ENCODE results near the gene CCSER1. TPM values are rescaled to one million over a fixed set of nuclear protein-coding genes. Genes with fewer than 3 reads are reported as not detected.
A peak's percentile ranks its signal among the peaks of the same experiment; 100 is the strongest.

CCSER1 gene
- total RNA-seq, 1 donor from 2014 or later: 13.8 TPM

DNA sequence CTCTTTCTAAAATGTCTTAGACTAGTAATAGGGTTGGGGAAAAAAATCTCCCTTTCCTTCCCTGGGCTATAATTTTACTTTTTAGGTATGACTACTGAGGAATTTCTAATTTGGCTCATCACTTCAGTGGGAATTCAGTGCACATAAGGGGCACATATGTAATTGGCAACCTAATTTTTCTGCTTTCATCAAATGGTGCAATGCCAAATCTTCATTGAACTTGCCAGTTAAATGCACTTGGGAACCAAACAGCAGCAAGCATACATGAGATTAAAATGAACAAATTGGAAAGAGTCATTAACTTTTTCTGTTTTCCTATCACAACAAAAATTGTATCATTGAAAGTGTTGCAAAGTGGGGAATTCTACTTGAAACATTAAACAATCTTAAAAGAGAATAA lies 2.9 kb upstream of the CCSER1 start:
- intact Hi-C loops (cut with DNase I): loop anchor here (5.0 kb wide), 1 partner anchor 163 kb away; no protein-coding TSS in a partner anchor
- DNase-seq: no peak
- ATAC-seq (ENCODE audit: poor library complexity): no peak

DNA sequence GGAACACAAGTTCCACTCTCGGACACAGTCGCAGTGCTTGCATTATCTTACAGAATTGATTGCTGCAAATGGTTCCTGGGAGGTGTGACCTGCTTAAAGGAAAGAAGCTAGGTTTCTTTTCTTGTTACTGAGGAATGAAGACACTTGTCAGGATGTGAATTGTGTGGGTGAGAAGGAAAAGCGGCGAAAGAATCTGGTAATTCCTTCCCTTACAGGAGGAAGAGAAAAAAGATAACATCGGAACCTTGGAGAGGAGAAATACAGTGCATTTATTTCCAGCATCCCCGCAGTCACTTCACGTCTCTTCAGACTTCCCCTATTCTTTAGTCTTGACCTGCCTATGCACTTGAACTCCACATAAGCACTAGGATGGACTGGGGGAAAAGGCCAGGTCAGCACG lies 389 bp upstream of the CCSER1 start:
- intact Hi-C loops (cut with DNase I): no loop called here
- no peak for DNase-seq
- no peak for ATAC-seq (ENCODE audit: poor library complexity)

DNA sequence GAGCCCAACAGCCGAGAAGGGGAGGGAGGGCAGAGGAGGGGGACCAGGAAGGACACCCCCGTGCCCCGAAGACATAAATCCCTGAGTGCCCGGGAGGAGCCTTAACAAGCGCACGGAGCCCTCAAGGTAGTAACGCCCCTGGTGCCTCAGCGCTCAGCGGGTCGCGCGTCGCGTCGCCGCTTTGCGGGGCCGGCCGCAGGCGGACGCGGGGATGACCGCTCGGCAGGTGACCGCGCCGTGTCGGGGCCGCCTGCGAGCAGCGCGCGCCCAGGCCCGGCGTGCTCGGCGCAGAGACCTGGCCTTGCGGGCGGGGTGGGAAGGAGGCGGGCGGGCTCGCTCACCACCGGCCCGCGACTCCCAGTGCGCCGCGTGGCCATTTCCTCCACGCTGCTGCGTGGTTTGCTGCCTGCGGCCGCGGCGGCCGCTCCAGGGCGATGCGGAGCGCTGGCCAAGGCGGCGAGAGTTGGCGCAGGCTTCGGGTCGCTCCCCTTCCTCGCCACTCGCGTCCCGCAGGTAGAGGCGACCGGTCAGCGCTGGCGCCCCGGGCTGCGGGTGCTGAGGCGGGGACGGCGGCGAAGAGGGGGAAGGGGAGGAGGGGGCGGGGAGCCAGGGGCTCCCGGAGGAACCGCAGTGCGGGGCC lies 632 bp downstream of the CCSER1 start:
- DNase-seq (no peak), ATAC-seq (ENCODE audit: poor library complexity) (peak; percentile 79)
- intact Hi-C loops (cut with DNase I): no loop called here

DNA sequence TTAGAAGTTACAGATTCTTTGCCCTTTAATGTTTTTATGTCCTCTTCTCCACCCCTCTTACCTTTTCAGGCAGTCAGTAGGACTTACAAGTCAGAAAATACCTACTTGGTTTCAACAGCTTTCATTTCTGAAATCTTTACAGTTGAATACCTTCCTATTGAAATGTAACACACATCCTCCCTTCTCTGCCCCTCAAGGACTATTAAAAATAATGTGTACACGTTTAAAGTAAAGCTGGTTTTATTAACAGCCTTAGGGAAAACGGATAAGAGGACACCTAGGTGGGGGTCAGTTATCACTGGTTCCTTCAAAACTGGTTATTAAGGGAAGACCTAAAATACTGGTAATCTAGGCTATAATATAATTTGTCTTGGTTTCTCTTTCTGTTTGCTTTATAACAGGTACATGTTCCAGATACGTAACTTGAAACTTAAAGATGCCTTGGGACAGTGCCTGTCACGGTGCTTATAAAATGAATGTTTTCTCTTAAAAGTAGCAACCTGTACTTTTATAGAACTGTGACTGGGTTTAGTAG lies 1.8 kb downstream of the CCSER1 start:
- intact Hi-C loops (cut with DNase I): no loop called here
- ATAC-seq (ENCODE audit: poor library complexity) (no peak), DNase-seq (no peak)

DNA sequence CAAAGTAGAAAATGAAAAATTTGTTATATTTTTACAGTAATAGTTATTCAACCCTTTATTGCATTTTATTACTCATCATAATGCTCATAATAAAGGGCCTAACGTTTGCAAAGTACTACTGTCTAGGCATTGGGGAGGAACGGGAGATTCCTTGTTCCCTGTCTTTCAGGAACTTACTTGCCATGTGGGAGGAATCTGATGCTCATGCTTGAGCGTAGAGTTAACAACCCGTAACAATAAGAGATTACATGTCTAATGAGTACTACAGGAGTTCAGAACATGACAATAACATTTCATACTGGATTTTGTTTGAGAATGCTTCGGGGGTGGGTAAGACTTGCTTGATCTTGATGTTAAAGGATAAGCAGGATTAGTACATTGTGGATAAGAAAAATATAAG lies 2.9 kb downstream of the CCSER1 start:
- no peak for DNase-seq
- intact Hi-C loops (cut with DNase I): no loop called here
- no peak for ATAC-seq (ENCODE audit: poor library complexity)

DNA sequence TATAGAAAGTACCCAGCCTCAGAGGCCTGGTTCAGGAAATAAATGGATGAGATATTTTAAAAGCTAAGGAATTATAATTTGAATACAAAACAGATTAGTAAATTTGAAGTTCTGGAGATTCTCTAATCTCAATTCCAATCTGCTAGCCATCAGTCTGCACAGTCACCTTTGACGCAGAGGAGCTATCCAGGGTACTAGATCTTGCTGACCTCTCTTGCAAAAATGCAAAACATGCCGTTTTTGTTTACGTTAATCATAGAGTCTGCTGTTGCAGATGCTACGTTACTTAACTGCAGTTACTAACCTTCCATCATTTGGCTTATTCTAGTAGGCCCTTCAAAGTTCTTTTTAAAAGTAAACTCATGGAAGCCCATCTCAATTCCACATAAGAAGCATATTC lies 10.4 kb downstream of the CCSER1 start:
- intact Hi-C loops (cut with DNase I): no loop called here
- ATAC-seq (ENCODE audit: poor library complexity): no peak
- no peak for DNase-seq

DNA sequence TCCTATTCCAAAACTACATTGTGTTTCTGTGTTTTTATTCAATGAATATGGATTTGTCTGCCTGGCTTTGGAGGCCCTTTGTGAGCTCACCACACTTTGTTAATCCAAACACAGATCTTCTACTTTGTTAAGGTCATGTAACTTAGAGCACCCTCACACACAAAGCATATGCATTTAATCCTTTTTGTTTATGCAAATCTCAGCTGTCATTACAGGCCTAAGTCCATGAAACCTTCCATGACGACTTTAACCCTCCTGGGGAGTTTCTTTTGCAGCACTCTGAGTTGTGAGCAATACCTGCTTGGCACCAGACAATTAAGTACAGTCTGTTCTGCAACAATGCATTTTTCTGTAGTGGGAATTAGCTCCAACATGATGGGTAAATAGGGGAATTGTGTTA lies 14.9 kb downstream of the CCSER1 start:
- ATAC-seq (ENCODE audit: poor library complexity) (no peak), DNase-seq (no peak)
- intact Hi-C loops (cut with DNase I): no loop called here

DNA sequence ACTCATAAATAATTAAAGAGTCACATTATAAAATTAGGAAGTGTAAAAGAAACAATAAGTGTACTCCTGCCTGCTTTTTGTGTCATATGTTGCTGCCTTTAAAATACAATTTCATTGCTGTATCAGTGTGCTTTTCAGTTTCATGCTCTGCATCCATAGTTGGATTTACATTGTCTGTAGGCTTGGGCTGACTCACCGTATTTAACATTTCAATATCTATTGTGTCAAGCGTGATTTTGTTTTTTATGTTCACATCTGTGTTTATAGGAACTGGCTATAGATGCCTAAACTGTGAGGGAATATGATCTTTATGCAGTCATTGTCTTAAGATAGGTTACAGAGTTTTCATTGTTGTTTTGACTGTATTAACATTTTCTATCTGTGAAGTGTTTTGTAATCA lies 18.1 kb downstream of the CCSER1 start:
- ATAC-seq (ENCODE audit: poor library complexity): no peak

DNA sequence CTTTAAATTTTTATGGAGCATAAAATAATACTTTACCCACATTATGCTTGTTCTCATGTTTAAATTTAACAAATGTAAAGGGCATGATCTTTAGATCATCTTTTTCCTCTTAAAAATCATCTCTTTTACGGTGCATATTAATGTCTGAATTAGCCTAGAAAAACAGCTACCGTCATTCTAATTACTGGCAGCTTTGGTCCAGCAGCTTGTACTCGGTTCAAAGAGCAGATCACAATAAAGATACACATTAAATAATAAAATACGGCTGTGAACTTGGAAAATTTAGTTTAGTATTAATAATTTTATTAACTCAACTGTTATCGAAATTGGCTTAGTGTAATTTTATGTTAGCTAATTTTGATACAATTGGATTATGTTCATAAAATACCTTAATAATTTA lies 19.1 kb downstream of the CCSER1 start:
- intact Hi-C loops (cut with DNase I): no loop called here

More for the DNA sequence above, 18.1 kb downstream of the CCSER1 start:
- intact Hi-C loops (cut with DNase I): no loop called here
- DNase-seq: no peak

DNA sequence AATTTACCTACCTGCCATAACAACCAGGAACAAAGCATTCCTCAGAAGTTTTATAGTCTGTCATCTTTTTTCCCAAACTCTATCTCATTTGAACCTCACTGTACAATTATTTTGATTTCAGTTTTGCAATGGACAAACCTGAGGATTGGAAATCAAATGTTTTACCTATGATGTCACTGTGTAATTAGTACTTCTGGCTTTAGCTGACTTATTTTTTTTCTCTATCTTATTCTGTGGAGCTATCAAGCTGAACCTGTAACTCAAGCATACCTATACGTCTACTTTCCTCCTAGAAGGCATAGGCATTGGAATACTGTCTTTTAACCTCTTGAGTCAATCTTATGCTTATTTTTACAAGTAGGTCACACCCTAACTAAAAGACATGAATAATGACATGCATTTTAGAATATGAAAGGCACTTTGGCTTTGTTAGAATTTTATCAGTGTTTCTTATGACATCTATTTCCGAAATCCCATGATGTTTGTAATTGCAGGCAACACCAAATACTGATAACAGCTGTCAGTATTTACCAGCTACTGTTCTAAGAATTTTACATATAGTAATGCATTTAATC lies 21.5 kb downstream of the CCSER1 start:
- intact Hi-C loops (cut with DNase I): no loop called here
- DNase-seq (no peak), ATAC-seq (ENCODE audit: poor library complexity) (no peak)

More for the DNA sequence above, 19.1 kb downstream of the CCSER1 start:
- no peak for DNase-seq
- ATAC-seq (ENCODE audit: poor library complexity): no peak

DNA sequence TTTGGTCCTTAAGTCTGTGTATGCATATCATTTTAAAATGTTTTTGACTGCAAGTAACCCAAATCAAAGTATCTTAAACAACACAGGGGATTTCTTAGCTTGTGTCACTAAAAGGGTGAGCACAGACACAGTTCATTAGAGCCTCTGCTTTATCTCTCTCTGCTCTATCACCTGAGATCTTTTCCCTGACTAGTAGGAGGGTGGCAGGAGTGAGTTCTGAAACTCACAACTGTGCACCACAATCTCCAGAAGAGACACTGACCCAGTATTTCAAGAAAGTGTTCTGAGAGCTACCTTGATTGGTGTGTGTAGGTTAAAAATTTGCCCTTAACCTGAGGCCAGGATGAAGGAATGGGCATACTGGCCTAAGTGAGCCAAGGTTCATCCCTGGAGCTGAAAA lies 24.8 kb downstream of the CCSER1 start:
- intact Hi-C loops (cut with DNase I): no loop called here
- no peak for DNase-seq
- ATAC-seq (ENCODE audit: poor library complexity): no peak

DNA sequence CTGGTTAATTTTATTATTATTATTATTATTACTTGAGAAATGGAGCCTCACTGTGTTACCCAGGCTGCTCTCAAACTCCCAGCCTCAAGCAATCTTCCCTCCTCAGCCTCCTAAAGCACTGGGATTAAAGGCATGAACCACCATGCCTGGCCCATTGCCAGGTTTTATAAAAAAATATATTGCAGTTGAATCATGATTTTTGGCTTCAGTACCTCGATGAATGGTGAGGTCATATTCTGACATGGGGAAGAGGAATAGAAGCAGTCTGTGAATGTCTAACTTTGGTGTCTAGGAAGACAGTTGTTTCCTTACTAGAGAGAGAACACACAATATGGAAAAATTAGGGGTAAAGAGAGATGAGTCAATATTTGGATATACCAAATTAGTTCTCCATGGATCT lies 32.0 kb downstream of the CCSER1 start:
- ATAC-seq (ENCODE audit: poor library complexity): no peak
- intact Hi-C loops (cut with DNase I): no loop called here
- DNase-seq: no peak

DNA sequence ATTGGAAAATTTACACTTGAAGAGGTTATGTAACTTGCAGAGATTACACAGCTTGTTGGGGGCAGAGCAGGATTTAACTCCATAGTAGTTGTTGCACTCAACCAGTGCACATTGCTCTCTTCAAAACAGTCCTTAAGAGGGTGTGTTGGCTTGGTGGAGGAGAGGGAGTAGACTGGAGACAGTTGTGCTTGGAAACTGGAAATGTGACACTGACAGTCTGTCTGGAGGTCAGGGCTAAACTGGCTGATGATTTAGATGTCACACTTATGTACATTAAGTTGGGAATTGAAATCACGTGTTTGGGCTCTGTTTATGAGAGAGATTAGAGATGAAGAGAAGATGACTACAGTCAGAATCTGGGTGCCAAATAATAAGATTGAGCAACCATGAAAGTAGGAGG lies 32.9 kb downstream of the CCSER1 start:
- intact Hi-C loops (cut with DNase I): no loop called here
- ATAC-seq (ENCODE audit: poor library complexity) (no peak), DNase-seq (no peak)

DNA sequence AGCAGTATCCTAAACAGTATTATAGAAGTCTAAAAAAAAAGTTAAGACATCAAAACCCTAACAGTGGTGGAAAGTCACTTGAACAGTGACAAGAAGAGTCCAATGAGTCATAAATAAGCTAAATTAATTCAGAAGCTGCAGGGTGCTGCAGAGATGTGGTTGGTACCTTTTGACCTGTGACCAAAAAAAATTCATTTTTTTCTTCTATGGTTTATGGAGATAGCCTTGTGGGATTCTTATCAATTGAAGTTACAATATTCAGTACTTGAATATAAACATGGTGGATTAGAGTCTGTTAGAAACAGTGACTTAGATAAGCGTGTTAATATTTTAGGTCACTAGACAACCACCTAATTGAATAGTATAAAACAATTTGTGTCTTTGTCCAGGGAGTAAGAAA lies 35.4 kb downstream of the CCSER1 start:
- ATAC-seq (ENCODE audit: poor library complexity) (no peak), DNase-seq (no peak)
- intact Hi-C loops (cut with DNase I): no loop called here

DNA sequence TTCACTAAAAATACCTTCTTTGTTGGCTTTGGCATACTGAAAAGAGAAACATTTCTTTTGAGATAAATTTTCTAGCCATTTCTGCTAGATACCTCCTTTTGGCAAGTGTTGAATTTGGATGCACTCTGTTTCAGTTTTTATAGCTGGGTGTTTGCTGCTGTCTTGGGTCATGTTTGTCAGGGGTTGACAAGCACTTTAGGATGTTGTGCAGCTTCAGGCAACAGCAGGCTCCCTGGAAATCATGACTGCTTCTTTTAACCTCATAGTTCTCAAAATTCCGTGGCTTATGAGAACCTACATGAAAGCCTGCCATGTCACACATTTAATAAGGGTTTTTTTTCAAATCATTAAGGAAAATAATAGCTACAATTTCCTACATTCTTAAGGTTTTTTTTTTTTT lies 36.7 kb downstream of the CCSER1 start:
- ATAC-seq (ENCODE audit: poor library complexity) (peak; percentile 57), DNase-seq (no peak)
- intact Hi-C loops (cut with DNase I): no loop called here

DNA sequence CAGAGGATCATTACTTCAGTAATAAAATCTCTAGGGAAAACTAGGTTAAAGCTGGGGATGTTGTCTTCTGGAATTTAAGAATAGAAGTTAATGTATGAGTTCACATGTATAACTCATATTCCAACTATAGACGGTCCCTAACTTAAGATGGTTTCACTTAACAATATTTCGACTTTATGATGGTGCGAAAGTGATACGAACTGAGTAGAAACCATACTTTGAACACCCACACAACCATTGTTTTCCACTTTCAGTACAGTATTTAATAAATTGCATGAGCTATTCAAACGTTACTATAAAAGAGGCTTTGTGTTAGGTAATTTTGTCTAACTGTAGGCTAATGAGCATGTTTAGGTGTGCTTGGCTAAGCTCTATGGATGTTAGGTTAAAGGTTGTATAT lies 38.7 kb downstream of the CCSER1 start:
- DNase-seq (no peak), ATAC-seq (ENCODE audit: poor library complexity) (no peak)

DNA sequence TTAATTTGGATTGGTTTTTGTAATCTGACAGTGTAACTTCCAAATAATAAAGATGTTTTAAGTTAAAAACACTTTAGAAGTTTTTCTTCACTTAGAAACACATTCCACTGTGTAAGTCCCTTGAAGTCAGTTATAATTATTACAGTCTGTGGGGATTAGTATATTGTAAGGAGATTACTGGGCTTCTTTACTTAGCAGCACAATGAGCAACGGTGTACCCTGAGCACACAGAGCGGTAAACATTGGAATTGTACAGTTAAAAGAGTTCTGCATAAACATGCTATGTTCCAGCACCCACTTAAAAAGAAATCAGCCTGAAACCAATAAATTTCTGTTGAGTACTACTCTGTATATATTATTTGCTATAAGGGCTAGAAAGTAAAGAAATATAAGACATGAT lies 44.3 kb downstream of the CCSER1 start:
- no peak for ATAC-seq (ENCODE audit: poor library complexity)
- intact Hi-C loops (cut with DNase I): no loop called here
- no peak for DNase-seq

More for the DNA sequence above, 38.7 kb downstream of the CCSER1 start:
- intact Hi-C loops (cut with DNase I): no loop called here

DNA sequence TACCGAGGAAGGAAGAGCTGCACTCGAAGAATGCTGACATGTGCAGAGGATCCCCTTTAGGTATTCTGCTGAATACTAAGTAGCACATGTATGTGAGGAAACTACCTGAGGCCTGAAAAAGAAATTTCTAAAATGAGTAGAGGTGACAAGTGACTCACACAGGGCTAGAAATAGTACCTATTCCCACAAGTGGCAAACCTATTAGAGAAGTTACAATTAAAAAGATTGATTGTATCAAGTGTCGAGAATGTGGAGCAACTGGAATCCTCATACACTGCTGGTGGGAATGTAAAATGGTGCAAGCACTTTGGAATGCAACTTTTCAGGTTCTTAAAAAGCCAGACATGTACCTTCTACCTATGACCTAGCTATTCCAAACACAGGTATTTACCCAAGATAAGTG lies 47.4 kb downstream of the CCSER1 start:
- ATAC-seq (ENCODE audit: poor library complexity) (no peak), DNase-seq (no peak)
- intact Hi-C loops (cut with DNase I): no loop called here

DNA sequence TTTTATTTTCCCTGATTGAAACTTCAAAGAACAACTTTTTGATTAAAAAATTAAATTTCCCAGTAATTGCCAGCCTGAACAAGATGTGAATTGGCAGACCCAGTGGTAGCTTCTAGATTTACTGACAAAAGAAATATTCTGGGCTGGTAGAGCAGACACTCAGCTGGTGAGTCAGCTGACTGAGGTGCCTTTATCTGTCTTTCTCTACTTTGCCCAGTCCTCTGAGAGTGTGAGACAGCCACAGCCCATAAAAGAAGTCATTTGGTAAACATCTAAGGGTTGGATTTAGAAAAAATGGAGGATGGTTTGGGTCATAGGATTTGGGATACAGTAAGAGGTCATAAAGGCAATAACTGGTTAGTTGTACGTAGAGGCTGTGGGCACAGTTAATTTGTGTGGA lies 54.5 kb downstream of the CCSER1 start:
- DNase-seq (no peak), ATAC-seq (ENCODE audit: poor library complexity) (peak; percentile 51)
- intact Hi-C loops (cut with DNase I): no loop called here

DNA sequence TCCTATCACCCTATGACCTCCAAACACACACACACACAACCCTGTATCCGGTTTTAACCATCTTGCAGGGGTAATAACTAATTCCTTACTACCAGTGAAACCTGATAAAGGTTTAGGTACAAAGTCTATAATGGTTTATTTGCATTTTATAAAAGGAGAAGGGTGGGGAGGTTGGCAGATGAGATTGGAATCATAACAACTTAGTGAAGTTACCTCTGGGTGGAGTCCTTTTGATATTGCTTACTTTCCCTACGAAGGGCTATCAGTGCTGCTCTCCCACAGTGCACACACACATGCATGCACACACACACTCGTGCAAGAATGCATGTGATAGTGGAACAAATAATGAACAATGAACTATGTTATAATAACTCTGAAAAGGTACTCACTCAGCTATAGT lies 56.1 kb downstream of the CCSER1 start:
- DNase-seq (no peak), ATAC-seq (ENCODE audit: poor library complexity) (peak; percentile 15)
- intact Hi-C loops (cut with DNase I): no loop called here

DNA sequence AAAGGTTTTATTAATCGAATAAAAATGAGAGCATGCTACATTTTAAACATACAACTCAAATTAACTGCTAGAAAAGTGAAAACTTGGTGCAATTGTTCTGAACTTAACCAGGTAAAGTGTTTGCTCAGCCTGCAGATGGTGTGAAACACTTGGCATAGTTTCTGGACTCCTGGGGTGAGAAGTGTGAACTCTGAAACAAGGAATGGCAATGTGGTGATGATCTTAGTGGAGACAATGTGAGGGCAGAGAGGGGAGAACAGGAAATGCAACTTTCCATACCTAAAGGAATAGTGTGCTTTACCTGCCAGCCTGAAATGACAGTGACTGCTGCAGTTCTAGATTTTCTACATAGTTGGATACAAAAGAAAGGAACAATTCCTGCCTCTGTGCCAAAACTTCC lies 57.4 kb downstream of the CCSER1 start:
- no peak for ATAC-seq (ENCODE audit: poor library complexity)
- intact Hi-C loops (cut with DNase I): no loop called here
- DNase-seq: no peak

Measured in Right ventricle myocardium superior (tissue), 1 donor.